ENCODE data around the gene DTYMK. TPM values are rescaled to one million over a fixed set of nuclear protein-coding genes. Genes with fewer than 3 reads are reported as not detected.

Gene DTYMK
- polyA plus RNA-seq, 1 experiment: 28.4 TPM

DNA sequence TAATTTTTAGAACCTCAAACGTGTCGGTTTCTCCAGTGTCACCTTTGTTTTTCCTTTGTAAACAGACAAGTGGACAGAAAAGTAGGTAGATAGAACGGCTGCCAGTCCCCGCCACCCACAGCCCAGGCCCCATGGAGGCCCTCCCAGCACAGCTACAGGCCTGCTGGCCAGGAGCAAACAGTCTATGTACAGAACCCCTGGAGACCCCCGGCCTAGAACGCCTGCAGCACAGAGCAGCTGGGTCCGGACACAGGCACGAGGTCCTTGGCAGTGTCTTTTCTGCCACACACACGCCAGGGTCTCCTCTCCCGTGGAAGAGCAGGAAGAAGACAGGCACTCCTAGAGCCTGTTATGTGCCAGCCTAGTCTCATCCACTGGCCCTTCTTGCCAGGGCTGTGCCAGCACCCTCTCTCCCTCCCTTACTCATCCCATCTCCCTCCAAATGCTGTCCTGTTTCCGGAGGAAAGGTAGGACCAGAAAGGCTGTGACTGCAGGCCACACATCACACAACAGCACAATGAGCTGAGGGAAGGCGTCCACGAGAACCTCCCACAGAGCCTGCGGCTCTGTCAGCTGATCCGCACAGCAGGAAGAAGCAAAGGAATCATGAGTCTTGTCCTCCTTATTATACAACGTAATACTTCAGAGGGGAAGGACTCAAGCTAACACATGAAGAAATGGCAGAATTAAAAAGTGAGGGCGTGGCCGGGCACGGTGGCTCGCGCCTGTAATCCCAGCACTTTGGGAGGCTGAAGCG lies 7.7 kb downstream of the DTYMK start:
- TF ChIP-seq, protein P1, sequence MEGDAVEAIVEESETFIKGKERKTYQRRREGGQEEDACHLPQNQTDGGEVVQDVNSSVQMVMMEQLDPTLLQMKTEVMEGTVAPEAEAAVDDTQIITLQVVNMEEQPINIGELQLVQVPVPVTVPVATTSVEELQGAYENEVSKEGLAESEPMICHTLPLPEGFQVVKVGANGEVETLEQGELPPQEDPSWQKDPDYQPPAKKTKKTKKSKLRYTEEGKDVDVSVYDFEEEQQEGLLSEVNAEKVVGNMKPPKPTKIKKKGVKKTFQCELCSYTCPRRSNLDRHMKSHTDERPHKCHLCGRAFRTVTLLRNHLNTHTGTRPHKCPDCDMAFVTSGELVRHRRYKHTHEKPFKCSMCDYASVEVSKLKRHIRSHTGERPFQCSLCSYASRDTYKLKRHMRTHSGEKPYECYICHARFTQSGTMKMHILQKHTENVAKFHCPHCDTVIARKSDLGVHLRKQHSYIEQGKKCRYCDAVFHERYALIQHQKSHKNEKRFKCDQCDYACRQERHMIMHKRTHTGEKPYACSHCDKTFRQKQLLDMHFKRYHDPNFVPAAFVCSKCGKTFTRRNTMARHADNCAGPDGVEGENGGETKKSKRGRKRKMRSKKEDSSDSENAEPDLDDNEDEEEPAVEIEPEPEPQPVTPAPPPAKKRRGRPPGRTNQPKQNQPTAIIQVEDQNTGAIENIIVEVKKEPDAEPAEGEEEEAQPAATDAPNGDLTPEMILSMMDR (IDR thresholded peaks at IDR 0.05; ENCODE audit: low read depth, low read length): no peak
- CTCF ChIA-PET: no interaction called here
- Histone ChIP-seq H3K4me3 (ENCODE audit: low read depth, low read length) (no peak overlapping the region), H3K27ac (ENCODE audit: low read depth, low read length) (no peak overlapping the region), H3K9me3 (ENCODE audit: control insufficient read depth, insufficient read depth, low read length) (no peaks in the 10 kb centered on the region), H3K27me3 (ENCODE audit: control insufficient read depth, insufficient read depth, low read length) (no peaks in the 10 kb centered on the region)
- POLR2A ChIA-PET: interaction anchor here (1.0 kb wide), 1 partner anchor 8 kb away, joined by 3 read pairs; the partner anchor contains the start of gene DTYMK
- DNase-seq (ENCODE audit: low read depth, low spot score): no peak

DNA sequence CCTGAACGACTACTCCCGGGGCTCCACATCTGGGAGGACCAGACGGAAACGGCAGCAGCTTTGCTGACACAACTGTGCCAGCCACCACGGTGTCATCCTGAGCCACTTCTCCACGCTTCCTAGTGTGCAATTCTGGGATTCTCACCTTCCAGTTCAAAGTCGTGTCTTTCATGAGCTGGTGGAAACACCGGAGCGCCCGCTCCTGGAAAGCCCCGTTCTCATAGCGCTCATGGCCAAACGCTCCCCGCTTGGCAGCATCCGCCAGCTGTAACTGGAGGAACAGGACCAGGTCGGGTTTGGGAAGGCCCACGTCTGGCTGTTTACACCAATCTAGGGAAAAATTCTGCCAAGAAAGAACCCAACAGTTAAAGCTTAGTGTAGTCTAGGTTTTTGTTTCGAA lies 8.3 kb downstream of the DTYMK start:
- Histone ChIP-seq H3K27ac (ENCODE audit: low read depth, low read length) (no peak overlapping the region), H3K4me3 (ENCODE audit: low read depth, low read length) (no peak overlapping the region), H3K27me3 (ENCODE audit: control insufficient read depth, insufficient read depth, low read length) (no peaks in the 10 kb centered on the region), H3K9me3 (ENCODE audit: control insufficient read depth, insufficient read depth, low read length) (no peaks in the 10 kb centered on the region; the same call in 1 of the 2 replicates)
- ChIA-PET POLR2A (interaction anchor here (1.0 kb wide), 2 partner anchors 8 to 9 kb away, joined by 3 read pairs; partner anchors contain the start of gene DTYMK), CTCF (interaction anchor here (1.0 kb wide), 1 partner anchor 13 kb away, joined by 3 read pairs; no protein-coding TSS in a partner anchor)
- DNase-seq (ENCODE audit: low read depth, low spot score): no peak
- TF ChIP-seq, protein P1 (IDR thresholded peaks at IDR 0.05; ENCODE audit: low read depth, low read length): no peak

DNA sequence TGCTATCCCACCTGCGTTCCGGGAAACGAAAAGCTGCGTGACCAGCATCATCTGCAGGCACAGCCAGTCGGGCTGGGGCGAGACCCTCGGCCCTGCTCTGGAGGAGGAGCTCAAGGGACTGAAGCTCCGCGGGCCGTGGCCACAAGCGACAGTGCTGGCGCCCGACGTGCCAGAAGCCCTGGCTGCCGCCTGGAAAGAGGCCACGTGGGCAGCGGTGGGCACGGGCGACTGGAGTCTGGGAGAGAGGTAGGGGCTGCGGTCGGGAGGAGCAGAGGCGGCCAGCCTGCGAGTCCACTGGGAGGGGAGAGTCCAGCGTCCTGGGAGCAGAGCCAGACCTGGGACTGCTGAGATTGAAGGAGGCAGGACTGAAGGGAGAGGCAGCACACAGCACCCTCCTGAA lies 9.2 kb downstream of the DTYMK start:
- TF ChIP-seq, protein P1 (IDR thresholded peaks at IDR 0.05; ENCODE audit: low read depth, low read length): no peak
- ChIA-PET POLR2A (interaction anchor here (1.0 kb wide), 1 partner anchor 9 kb away, joined by 3 read pairs; the partner anchor contains the start of gene DTYMK), CTCF (interaction anchor here (1.0 kb wide), 1 partner anchor 13 kb away, joined by 3 read pairs; no protein-coding TSS in a partner anchor)
- Histone ChIP-seq H3K4me3 (ENCODE audit: low read depth, low read length) (no peak overlapping the region), H3K27me3 (ENCODE audit: control insufficient read depth, insufficient read depth, low read length) (no peaks in the 10 kb centered on the region), H3K9me3 (ENCODE audit: control insufficient read depth, insufficient read depth, low read length) (no peaks in the 10 kb centered on the region; the same call in 1 of the 2 replicates), H3K27ac (ENCODE audit: low read depth, low read length) (no peak overlapping the region)
- DNase-seq (ENCODE audit: low read depth, low spot score): no peak

DNA sequence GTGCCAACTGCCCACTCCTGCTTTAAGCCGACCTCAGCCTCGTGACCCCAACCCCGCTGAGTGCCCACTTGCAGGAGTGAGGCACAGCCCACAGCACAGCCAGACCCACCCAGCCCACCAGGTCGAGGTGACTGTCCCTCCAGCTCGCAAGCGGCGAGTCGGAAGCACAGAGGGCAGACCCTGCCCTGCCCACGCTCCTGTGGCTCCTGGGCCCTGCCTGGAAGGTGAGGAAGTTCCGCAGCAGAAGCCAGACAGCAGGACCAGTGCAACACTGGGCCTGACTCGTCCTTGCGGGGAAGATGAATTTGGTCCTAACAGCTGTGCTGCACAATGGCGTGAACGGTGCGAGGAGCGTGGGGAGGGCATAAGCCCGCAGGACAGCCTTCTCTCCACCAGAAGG lies 9.9 kb downstream of the DTYMK start:
- TF ChIP-seq, protein P1 (IDR thresholded peaks at IDR 0.05; ENCODE audit: low read depth, low read length): no peak
- CTCF ChIA-PET: no interaction called here
- H3K27ac ChIP-seq (ENCODE audit: low read depth, low read length): no peak overlapping the region

DNA sequence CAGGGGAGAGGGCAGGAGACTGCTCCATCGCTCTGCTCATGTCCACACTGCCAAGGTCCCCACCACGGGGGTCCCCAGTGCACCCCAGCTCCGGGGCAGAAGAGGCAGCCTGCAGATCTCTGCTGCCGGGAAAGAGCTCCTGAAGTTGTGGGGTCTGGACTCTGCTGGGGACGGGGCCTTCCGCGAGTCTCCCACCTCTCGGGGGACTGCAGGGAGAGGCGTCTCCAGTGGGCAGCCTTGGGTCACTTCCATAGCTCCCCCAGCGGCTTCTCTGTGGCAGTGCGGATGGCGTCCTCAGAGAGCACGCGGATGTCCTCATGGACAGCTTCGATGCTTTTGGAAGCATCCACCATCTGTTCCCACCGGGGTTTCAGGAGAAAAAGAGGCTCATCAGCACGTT lies 10.7 kb downstream of the DTYMK start:
- TF ChIP-seq, protein P1 (IDR thresholded peaks at IDR 0.05; ENCODE audit: low read depth, low read length): no peak
- no peak overlapping the region for H3K4me3 ChIP-seq (ENCODE audit: low read depth, low read length)
- no peak for DNase-seq (ENCODE audit: low read depth, low spot score)
- no peaks in the 10 kb centered on the region; the same call in 1 of the 2 replicates for H3K9me3 ChIP-seq (ENCODE audit: control insufficient read depth, insufficient read depth, low read length)
- POLR2A ChIA-PET: interaction anchor here (1.8 kb wide), 1 partner anchor 11 kb away, joined by 4 read pairs; the partner anchor contains the start of gene DTYMK
- no peak overlapping the region for H3K27ac ChIP-seq (ENCODE audit: low read depth, low read length)
- H3K27me3 ChIP-seq (ENCODE audit: control insufficient read depth, insufficient read depth, low read length): no peaks in the 10 kb centered on the region
- CTCF ChIA-PET: no interaction called here

More for the DNA sequence above, 9.9 kb downstream of the DTYMK start:
- H3K27me3 ChIP-seq (ENCODE audit: control insufficient read depth, insufficient read depth, low read length): no peaks in the 10 kb centered on the region
- DNase-seq (ENCODE audit: low read depth, low spot score): no peak
- no peak overlapping the region for H3K4me3 ChIP-seq (ENCODE audit: low read depth, low read length)
- no peaks in the 10 kb centered on the region; the same call in 1 of the 2 replicates for H3K9me3 ChIP-seq (ENCODE audit: control insufficient read depth, insufficient read depth, low read length)
- POLR2A ChIA-PET: no interaction called here

All from AG04450 (cell line).